Tibial nerve (tissue), 4 donors: ENCODE measurements around the gene MATN4. TPM values are rescaled to one million over a fixed set of nuclear protein-coding genes. Genes with fewer than 3 reads are reported as not detected.

Experiments
- DNase-seq, 2 donors: peaks; one replicate each; pipeline ENCODE4 v3.0.0-alpha.2; 2019; ENCODE audit warnings: low spot score in 2 of 2
- H3K27ac ChIP-seq, 4 donors: fragments of 200-600 bp; sonication (generic) in 3 of 4; one replicate each; pipeline ENCODE4 v1.5.1; 2017 to 2019; ENCODE audit warnings: mild to moderate bottlenecking in 1 of 4
- H3K27me3 ChIP-seq, 2 donors: fragments of 200-600 bp; sonication (generic) in 1 of 2; one replicate each; pipeline versions ENCODE4 v1.5.1 to v1.6.0; 2017 to 2019
- H3K36me3 ChIP-seq, 3 donors: fragments of 200-600 bp; sonication (generic); one replicate each; pipeline ENCODE4 v1.5.1; 2018 to 2019
- H3K4me1 ChIP-seq, 4 donors: fragments of 200-600 bp; sonication (generic) in 3 of 4; one replicate each; pipeline ENCODE4 v1.5.1; 2017 to 2019
- H3K4me3 ChIP-seq, 4 donors: fragments of 200-600 bp; sonication (generic) in 3 of 4; one replicate each; pipeline ENCODE4 v1.5.1; 2017 to 2019; ENCODE audit warnings: mild to moderate bottlenecking in 1 of 4, moderate library complexity in 1 of 4
- H3K9me3 ChIP-seq, 4 donors: fragments of 200-600 bp; sonication (generic) in 3 of 4; one replicate each; pipeline ENCODE4 v1.5.1; 2017 to 2019
- CTCF ChIP-seq, 5 experiments: fragments of 200-600 bp in 3 of 5; fragments of 450-650 bp in 2 of 5; sonication (generic) in 3 of 5; IDR thresholded peaks; one replicate each; pipeline ENCODE4 v1.5.1; 2016 to 2019; ENCODE audit warnings: antibody characterized with exemption in 5 of 5, mild to moderate bottlenecking in 3 of 5, moderate library complexity in 2 of 5
- EP300 ChIP-seq, 2 donors: sonication (generic); formaldehyde crosslinking; IDR thresholded peaks; one replicate each; pipeline ENCODE4 v1.6.1; 2017; ENCODE audit warnings: antibody characterized with exemption in 2 of 2, mild to moderate bottlenecking in 1 of 2
- POLR2A ChIP-seq, 2 donors: fragments of 450-650 bp; IDR thresholded peaks; one replicate each; pipeline ENCODE4 v1.6.1; 2017; ENCODE audit warnings: antibody characterized with exemption in 2 of 2, mild to moderate bottlenecking in 2 of 2, moderate library complexity in 2 of 2
- WGBS, 2 donors: methylation state at CpG; one replicate each; pipeline ENCODE4 v1.1.5; 2018; 5-methylcytosine and 5-hydroxymethylcytosine counted together
- total RNA-seq, 4 donors: library from RNA; depleted of rRNA; stranded (reverse); fragments of >200 nt; gene quantifications; one replicate each; pipeline ENCODE4 v1.1.0, GENCODE V29; 2016

The MATN4 gene
- total RNA-seq, 4 donors from 2014 or later, result not detected

GRCh38 chr20:45258259-45258658 lies 49.8 kb downstream of the MATN4 start:
- 80 to 91% methylated on average over 3 of the region's 3 CpGs for WGBS, 2 donors

GRCh38 chr20:45257711-45258110 lies 50.4 kb downstream of the MATN4 start:
- H3K36me3 ChIP-seq, result no peaks in the 10 kb centered on the region
- no peak for TF ChIP-seq EP300 (IDR thresholded peaks at IDR 0.05)
- no peak for TF ChIP-seq POLR2A (IDR thresholded peaks at IDR 0.05)
- no peak for TF ChIP-seq CTCF (IDR thresholded peaks at IDR 0.05)
- no peak overlapping the region for H3K4me3 ChIP-seq
- H3K9me3 ChIP-seq, result no peaks in the 10 kb centered on the region
- WGBS, 2 donors, result 88% methylated on average over 7 of the region's 7 CpGs
- H3K27me3 ChIP-seq, result no peaks in the 10 kb centered on the region
- no peak overlapping the region for H3K27ac ChIP-seq
- peaks cover 0 to 21% (median 2%) of the 10 kb centered on the region in 4 donors for H3K4me1 ChIP-seq
- DNase-seq, result no peak

More at GRCh38 chr20:45258259-45258658, 49.8 kb downstream of the MATN4 start:
- Histone ChIP-seq H3K36me3 (no peaks in the 10 kb centered on the region), H3K27me3 (no peaks in the 10 kb centered on the region), H3K27ac (no peak overlapping the region), H3K4me1 (peaks cover 0 to 21% (median 2%) of the 10 kb centered on the region in 4 donors), H3K9me3 (no peaks in the 10 kb centered on the region), H3K4me3 (no peak overlapping the region)
- DNase-seq, result no peak
- TF ChIP-seq CTCF (IDR thresholded peaks at IDR 0.05), result no peak
- no peak for TF ChIP-seq POLR2A (IDR thresholded peaks at IDR 0.05)

- Histone ChIP-seq H3K27me3 (no peaks in the 10 kb centered on the region), H3K4me1 (peaks cover 0 to 21% (median 2%) of the 10 kb centered on the region in 4 donors), H3K9me3 (no peaks in the 10 kb centered on the region), H3K27ac (no peak overlapping the region), H3K4me3 (no peak overlapping the region), H3K36me3 (no peaks in the 10 kb centered on the region)
- TF ChIP-seq EP300 (IDR thresholded peaks at IDR 0.05) (no peak), POLR2A (IDR thresholded peaks at IDR 0.05) (no peak), CTCF (IDR thresholded peaks at IDR 0.05) (no peak)
- no peak for DNase-seq
- WGBS, 2 donors, result 64 to 95% methylated on average over 3 of the region's 3 CpGs
These were observed 50.9 kb downstream of the MATN4 start for GRCh38 chr20:45257161-45257560.

GRCh38 chr20:45254383-45255262 lies 53.5 kb downstream of the MATN4 start, which contains the start of gene SLPI:
Gene SLPI, minus strand, starts transcription at chr20:45254564. Its CDS starts 21 bp downstream, at chr20:45254543.
- peak within 1 kb of the TSS in 1 of 4 donors; percentile 30 for H3K4me3 ChIP-seq
- peak; percentile 30 to 62 for DNase-seq
- H3K9me3 ChIP-seq, result no peaks in the 10 kb centered on the region
- peaks cover 0 to 21% (median 2%) of the 10 kb centered on the region in 4 donors for H3K4me1 ChIP-seq
- TF ChIP-seq EP300 (IDR thresholded peaks at IDR 0.05) (peak; percentile 16 to 78), POLR2A (IDR thresholded peaks at IDR 0.05) (no peak), CTCF (IDR thresholded peaks at IDR 0.05) (no peak)
- no peaks in the 10 kb centered on the region for H3K27me3 ChIP-seq
- 35 to 38% methylated on average over 7 of the region's 7 CpGs for WGBS, 2 donors
- peak within 1 kb of the TSS in 2 of 4 donors; percentile 69 to 74 for H3K27ac ChIP-seq
- H3K36me3 ChIP-seq, result no peaks in the 10 kb centered on the region

- Histone ChIP-seq H3K9me3 (no peaks in the 10 kb centered on the region), H3K4me3 (peak overlapping the region in 1 of 4 donors; percentile 30), H3K4me1 (peaks cover 0 to 21% (median 2%) of the 10 kb centered on the region in 4 donors), H3K27ac (peak overlapping the region in 1 of 4 donors; percentile 74), H3K27me3 (no peaks in the 10 kb centered on the region), H3K36me3 (no peaks in the 10 kb centered on the region)
- 83 to 91% methylated on average over 4 of the region's 4 CpGs for WGBS, 2 donors
- TF ChIP-seq POLR2A (IDR thresholded peaks at IDR 0.05) (no peak), EP300 (IDR thresholded peaks at IDR 0.05) (no peak), CTCF (IDR thresholded peaks at IDR 0.05) (no peak)
- no peak for DNase-seq
These were observed 54.8 kb downstream of the MATN4 start for GRCh38 chr20:45253261-45253660.
